Activated CD4-positive, alpha-beta T cell treated with anti-CD3 and anti-CD28 coated beads, Interleukin-2, Interleukin-6, amounts not matched to agents 100 ng/mL and 50 ng/mL, durations not matched to agents 16 hours and 8 hours (primary cell): ENCODE measurements around the gene FGB.

Source experiments
- DNase-seq: peaks from one replicate; pipeline ENCODE4 v3.0.0-alpha.2; 2020

Gene FGB

GRCh38 chr4:154597798-154598774, 35.3 kb downstream of the FGB start:
- DNase-seq: no peak

- DNase-seq: no peak
Observed at GRCh38 chr4:154602404-154603020, 39.7 kb downstream of the FGB start.

- no peak for DNase-seq
Observed at GRCh38 chr4:154603033-154603943, 40.5 kb downstream of the FGB start.

- DNase-seq: no peak
Observed at GRCh38 chr4:154604696-154605200, 41.9 kb downstream of the FGB start.

GRCh38 chr4:154606728-154607723, 44.2 kb downstream of the FGB start:
- DNase-seq: no peak

- DNase-seq: no peak
Observed at GRCh38 chr4:154608361-154609252, 45.8 kb downstream of the FGB start.

GRCh38 chr4:154609532-154609931, 46.7 kb downstream of the FGB start:
- DNase-seq: no peak

GRCh38 chr4:154610582-154610981, 47.8 kb downstream of the FGB start:
- no peak for DNase-seq

GRCh38 chr4:154611833-154612232, 49.0 kb downstream of the FGB start:
- no peak for DNase-seq

- DNase-seq: no peak
Observed at GRCh38 chr4:154612472-154613414, 49.9 kb downstream of the FGB start, which contains the start of gene FGG. Gene FGG, minus strand, starts transcription at chr4:154612656. Its CDS starts 47 bp downstream, at chr4:154612609.

- no peak for DNase-seq
Observed at GRCh38 chr4:154614306-154614705, 51.5 kb downstream of the FGB start.

GRCh38 chr4:154615211-154615610, 52.4 kb downstream of the FGB start:
- no peak for DNase-seq

GRCh38 chr4:154616287-154616686, 53.5 kb downstream of the FGB start:
- no peak for DNase-seq

GRCh38 chr4:154616731-154617130, 53.9 kb downstream of the FGB start:
- DNase-seq: no peak

- DNase-seq: no peak
Observed at GRCh38 chr4:154617820-154618317, 55.1 kb downstream of the FGB start.

- DNase-seq: peak; percentile 57
Observed at GRCh38 chr4:154618708-154619315, 56.0 kb downstream of the FGB start.

GRCh38 chr4:154620111-154620510, 57.3 kb downstream of the FGB start:
- DNase-seq: no peak
